Parathyroid adenoma (tissue), 2 donors: ENCODE results near the gene HDDC2.

Source experiments
- H2AFZ ChIP-seq: fragments of 300-600 bp; sonication (generic); one replicate; pipeline ENCODE4 v1.7.0; 2017; ENCODE audit warnings: antibody characterized with exemption, mild to moderate bottlenecking
- H3K27ac ChIP-seq: fragments of 300-600 bp; sonication (generic); one replicate; pipeline ENCODE4 v1.7.0; 2017
- H3K27me3 ChIP-seq: fragments of 300-600 bp; sonication (generic); one replicate; pipeline ENCODE4 v1.7.0; 2017; ENCODE audit warnings: low read length; ENCODE audit not compliant: control insufficient read depth, insufficient read depth
- H3K36me3 ChIP-seq: fragments of 300-600 bp; sonication (generic); one replicate; pipeline ENCODE4 v1.7.0; 2017; ENCODE audit warnings: low read length; ENCODE audit not compliant: control insufficient read depth, insufficient read depth
- H3K4me1 ChIP-seq: fragments of 300-600 bp; sonication (generic); one replicate; pipeline ENCODE4 v1.7.0; 2017; ENCODE audit warnings: control low read depth
- H3K4me2 ChIP-seq: fragments of 300-600 bp; sonication (generic); one replicate; pipeline ENCODE4 v1.7.0; 2017; ENCODE audit warnings: low read length
- H3K4me3 ChIP-seq: fragments of 300-600 bp; sonication (generic); one replicate; pipeline ENCODE4 v1.7.0; 2017; ENCODE audit warnings: low read depth, low read length
- H3K79me2 ChIP-seq: fragments of 300-600 bp; sonication (generic); one replicate; pipeline ENCODE4 v1.7.0; 2017; ENCODE audit warnings: control low read depth
- H3K9ac ChIP-seq: fragments of 300-600 bp; sonication (generic); one replicate; pipeline ENCODE4 v1.7.0; 2017; ENCODE audit warnings: mild to moderate bottlenecking
- H3K9me3 ChIP-seq: fragments of 300-600 bp; sonication (generic); one replicate; pipeline ENCODE4 v1.7.0; 2017; ENCODE audit warnings: low read length; ENCODE audit not compliant: control insufficient read depth
- TF ChIP-seq, protein P1 (sequence below): fragments of 300-600 bp; sonication (generic); IDR thresholded peaks from one replicate; pipeline ENCODE4 v1.7.0; 2017; ENCODE audit warnings: antibody characterized with exemption, mild to moderate bottlenecking
- donor health status: primary hyperparathyroidism.

The HDDC2 gene

DNA sequence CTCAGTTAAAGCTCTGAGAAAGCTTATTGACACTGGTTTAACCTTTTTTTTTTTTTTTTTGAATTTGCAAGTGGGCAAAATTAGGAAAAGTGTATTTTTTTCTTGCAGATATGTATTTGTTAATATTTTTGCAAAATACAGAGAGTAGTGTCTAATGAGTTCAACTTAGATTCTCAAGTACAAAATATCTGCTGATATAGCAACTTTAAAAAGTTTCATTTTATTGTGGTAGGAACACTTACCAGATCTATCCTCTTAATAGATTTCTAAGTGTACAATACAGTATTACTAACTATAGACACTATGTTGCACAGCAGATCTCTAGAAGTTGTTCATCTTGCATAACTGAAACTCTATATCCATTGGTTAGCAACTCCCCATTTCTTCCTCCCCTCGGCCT, 30.9 kb upstream of the HDDC2 start:
- no peak overlapping the region for H3K9ac ChIP-seq
- H3K4me3 ChIP-seq: no peak overlapping the region
- no peak overlapping the region for H2AFZ ChIP-seq
- H3K27ac ChIP-seq: no peak overlapping the region
- no peaks in the 10 kb centered on the region for H3K36me3 ChIP-seq
- no peaks in the 10 kb centered on the region for H3K27me3 ChIP-seq
- H3K4me1 ChIP-seq: no peaks in the 10 kb centered on the region
- TF ChIP-seq, protein P1, sequence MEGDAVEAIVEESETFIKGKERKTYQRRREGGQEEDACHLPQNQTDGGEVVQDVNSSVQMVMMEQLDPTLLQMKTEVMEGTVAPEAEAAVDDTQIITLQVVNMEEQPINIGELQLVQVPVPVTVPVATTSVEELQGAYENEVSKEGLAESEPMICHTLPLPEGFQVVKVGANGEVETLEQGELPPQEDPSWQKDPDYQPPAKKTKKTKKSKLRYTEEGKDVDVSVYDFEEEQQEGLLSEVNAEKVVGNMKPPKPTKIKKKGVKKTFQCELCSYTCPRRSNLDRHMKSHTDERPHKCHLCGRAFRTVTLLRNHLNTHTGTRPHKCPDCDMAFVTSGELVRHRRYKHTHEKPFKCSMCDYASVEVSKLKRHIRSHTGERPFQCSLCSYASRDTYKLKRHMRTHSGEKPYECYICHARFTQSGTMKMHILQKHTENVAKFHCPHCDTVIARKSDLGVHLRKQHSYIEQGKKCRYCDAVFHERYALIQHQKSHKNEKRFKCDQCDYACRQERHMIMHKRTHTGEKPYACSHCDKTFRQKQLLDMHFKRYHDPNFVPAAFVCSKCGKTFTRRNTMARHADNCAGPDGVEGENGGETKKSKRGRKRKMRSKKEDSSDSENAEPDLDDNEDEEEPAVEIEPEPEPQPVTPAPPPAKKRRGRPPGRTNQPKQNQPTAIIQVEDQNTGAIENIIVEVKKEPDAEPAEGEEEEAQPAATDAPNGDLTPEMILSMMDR: no peak
- H3K4me2 ChIP-seq: no peak overlapping the region
- no peaks in the 10 kb centered on the region for H3K79me2 ChIP-seq
- no peaks in the 10 kb centered on the region for H3K9me3 ChIP-seq

GRCh38 chr6:125325586-125325985, 23.8 kb upstream of the HDDC2 start:
- H3K79me2 ChIP-seq: no peaks in the 10 kb centered on the region
- no peak overlapping the region for H3K4me2 ChIP-seq
- no peak overlapping the region for H3K9ac ChIP-seq
- TF ChIP-seq, protein P1: no peak
- no peak overlapping the region for H2AFZ ChIP-seq
- no peaks in the 10 kb centered on the region for H3K9me3 ChIP-seq
- no peaks in the 10 kb centered on the region for H3K4me1 ChIP-seq
- H3K27me3 ChIP-seq: no peaks in the 10 kb centered on the region
- H3K36me3 ChIP-seq: no peaks in the 10 kb centered on the region
- H3K27ac ChIP-seq: no peak overlapping the region
- no peak overlapping the region for H3K4me3 ChIP-seq

DNA sequence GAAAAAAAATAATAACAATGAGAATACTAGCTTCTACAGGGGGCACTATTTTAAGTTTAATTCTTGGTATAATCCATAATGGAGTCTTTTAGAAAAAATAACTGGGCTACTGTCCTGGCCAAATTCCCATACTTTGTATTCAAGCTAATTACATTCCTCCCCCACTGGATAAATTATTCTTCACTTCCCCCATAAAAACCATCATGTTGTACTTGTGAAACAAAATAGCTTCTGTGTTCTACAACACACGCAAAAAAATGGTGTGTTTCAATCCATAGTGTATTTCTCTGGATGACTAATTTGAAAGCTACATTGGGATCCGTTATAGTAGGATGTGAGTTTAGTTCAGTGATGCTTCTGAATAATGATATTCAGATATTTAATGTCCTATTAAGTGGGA, 21.6 kb upstream of the HDDC2 start:
- Histone ChIP-seq H3K4me3 (no peak overlapping the region), H3K27me3 (no peaks in the 10 kb centered on the region), H3K27ac (no peak overlapping the region), H3K9me3 (no peaks in the 10 kb centered on the region), H3K36me3 (no peaks in the 10 kb centered on the region), H2AFZ (no peak overlapping the region), H3K9ac (no peak overlapping the region), H3K4me1 (no peaks in the 10 kb centered on the region), H3K4me2 (no peak overlapping the region), H3K79me2 (no peaks in the 10 kb centered on the region)
- TF ChIP-seq, protein P1: no peak

GRCh38 chr6:125316621-125317020, 14.9 kb upstream of the HDDC2 start:
- Histone ChIP-seq H3K4me3 (no peak overlapping the region), H3K27ac (no peak overlapping the region), H3K4me2 (no peak overlapping the region), H3K36me3 (no peaks in the 10 kb centered on the region), H3K9ac (no peak overlapping the region), H3K9me3 (no peaks in the 10 kb centered on the region), H2AFZ (no peak overlapping the region), H3K79me2 (no peaks in the 10 kb centered on the region), H3K27me3 (no peaks in the 10 kb centered on the region), H3K4me1 (no peaks in the 10 kb centered on the region)
- TF ChIP-seq, protein P1: no peak

GRCh38 chr6:125315548-125315947, 13.8 kb upstream of the HDDC2 start:
- no peak overlapping the region for H3K4me3 ChIP-seq
- TF ChIP-seq, protein P1: no peak
- no peaks in the 10 kb centered on the region for H3K27me3 ChIP-seq
- H3K9ac ChIP-seq: no peak overlapping the region
- H3K27ac ChIP-seq: no peak overlapping the region
- H3K4me2 ChIP-seq: no peak overlapping the region
- H3K9me3 ChIP-seq: no peaks in the 10 kb centered on the region
- H3K36me3 ChIP-seq: no peaks in the 10 kb centered on the region
- no peak overlapping the region for H2AFZ ChIP-seq
- no peaks in the 10 kb centered on the region for H3K79me2 ChIP-seq
- H3K4me1 ChIP-seq: no peaks in the 10 kb centered on the region
